GM12891 (cell line): ENCODE results near the gene CAMTA1.

ENCODE experiments used
- POLR2A ChIP-seq: IDR thresholded peaks from 2 replicates; pipeline ENCODE4 v1.6.1; 2011; ENCODE audit warnings: low read depth, low read length, control low read depth
- POLR2AphosphoS5 ChIP-seq: IDR thresholded peaks from 2 replicates; pipeline ENCODE4 v1.6.1; 2011; ENCODE audit warnings: low read depth, low read length, control low read depth

DNA sequence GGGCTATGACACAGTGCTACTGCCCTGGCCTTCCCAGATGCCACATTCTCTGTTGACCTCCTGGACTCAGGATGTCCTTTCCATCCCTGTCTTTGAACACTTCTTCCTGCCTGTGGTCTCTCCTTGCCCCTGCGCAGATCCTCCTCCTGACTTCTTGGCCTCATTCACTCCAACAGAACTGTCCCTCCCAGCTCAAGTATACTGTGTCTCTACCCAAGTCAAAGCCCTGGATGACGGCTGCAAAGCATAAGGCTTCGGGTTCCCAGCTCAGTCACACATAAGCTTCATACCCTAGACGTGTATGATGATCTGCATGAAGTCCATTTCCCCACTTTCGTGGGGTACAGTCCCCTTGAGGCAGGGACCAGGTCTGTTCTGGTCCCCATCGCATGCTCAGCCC lies 657.7 kb downstream of the CAMTA1 start:
- TF ChIP-seq POLR2A = no peak
- TF ChIP-seq POLR2AphosphoS5 = no peak
